Transverse colon (tissue), 4 donors: ENCODE results near the gene TRIP13. TPM values are rescaled to one million over a fixed set of nuclear protein-coding genes. Genes with fewer than 3 reads are reported as not detected.

Experiments used
- DNase-seq: peaks from one replicate; pipeline ENCODE4 v3.0.0-alpha.2; 2019
- H3K27ac ChIP-seq, 4 donors: fragments of 200-600 bp; sonication (generic); 2 replicates each; pipeline ENCODE4 v1.5.1; 2016 to 2018; ENCODE audit warnings: inconsistent platforms in 4 of 4
- H3K27me3 ChIP-seq: fragments of 200-600 bp; sonication (generic); 2 replicates; pipeline ENCODE4 v1.5.1; 2017; ENCODE audit warnings: inconsistent platforms
- H3K36me3 ChIP-seq, 4 donors: fragments of 200-600 bp; sonication (generic); 2 replicates each; pipeline ENCODE4 v1.5.1; 2017 to 2019; ENCODE audit warnings: inconsistent platforms in 4 of 4
- H3K4me1 ChIP-seq, 4 donors: fragments of 200-600 bp; sonication (generic); 2 replicates each; pipeline ENCODE4 v1.5.1; 2017 to 2020; ENCODE audit warnings: inconsistent platforms in 4 of 4
- H3K4me3 ChIP-seq, 4 donors: fragments of 200-600 bp; sonication (generic); 1 replicate in 1 of 4; 2 replicates in 3 of 4; pipeline versions ENCODE4 v1.5.1 to v1.6.1; 2017 to 2019; ENCODE audit warnings: inconsistent platforms in 4 of 4
- H3K9me3 ChIP-seq, 2 donors: fragments of 200-600 bp; sonication (generic); 2 replicates each; pipeline ENCODE4 v1.5.1; 2017 to 2019; ENCODE audit warnings: inconsistent platforms in 2 of 2
- EP300 ChIP-seq: sonication (generic); formaldehyde crosslinking; IDR thresholded peaks from one replicate; pipeline ENCODE4 v1.6.1; 2017; ENCODE audit warnings: antibody characterized with exemption, low read depth
- POLR2A ChIP-seq: fragments of 450-650 bp; IDR thresholded peaks from one replicate; pipeline ENCODE4 v1.6.1; 2016; ENCODE audit warnings: antibody characterized with exemption, mild to moderate bottlenecking, moderate library complexity
- POLR2AphosphoS5 ChIP-seq, 3 donors: sonication (generic); formaldehyde crosslinking; IDR thresholded peaks; one replicate each; pipeline ENCODE4 v1.6.1; 2016; ENCODE audit warnings: antibody characterized with exemption in 3 of 3
- WGBS, 2 donors: methylation state at CpG; one replicate each; pipeline ENCODE4 v1.1.5; 2018; ENCODE audit warnings: low coverage in 1 of 2; 5-methylcytosine and 5-hydroxymethylcytosine counted together
- in situ Hi-C, 4 donors: fragments of 200-750 bp; cut with MboI; loops; one replicate each; pipeline versions ENCODE4 v1.15.0 to v1.15.1; 2017; ENCODE audit warnings: low sequenced_read_pairs in 3 of 4, low pct_ligation_motif_present in 1 of 4, low pct_unique_long_range_greater_than_20kb in 1 of 4
- intact Hi-C: fragments of 100-400 bp; cut with DNase I; formaldehyde crosslinking; loops from one replicate; pipeline ENCODE4 v1.15.1; 2023; ENCODE audit warnings: low total_unique reads
- total RNA-seq, 4 donors: library from RNA; depleted of rRNA; stranded (reverse); fragments of >200 nt; gene quantifications; one replicate each; pipeline ENCODE4 v1.1.0, GENCODE V29; 2016
- TF ChIP-seq, protein P1 (sequence below), 5 experiments: fragments of 200-600 bp in 3 of 5; fragments of 450-650 bp in 2 of 5; sonication (generic) in 3 of 5; IDR thresholded peaks; 1 replicate in 2 of 5; 2 replicates in 3 of 5; pipeline ENCODE4 v1.5.1; 2016 to 2017; ENCODE audit warnings: antibody characterized with exemption in 5 of 5, inconsistent platforms in 3 of 5, mild to moderate bottlenecking in 2 of 5, moderate library complexity in 1 of 5

Gene TRIP13
- total RNA-seq, 4 donors from 2014 or later, result 0.41 to 4.1 (median 2.2) TPM; not detected in 1

- TF ChIP-seq, protein P1, sequence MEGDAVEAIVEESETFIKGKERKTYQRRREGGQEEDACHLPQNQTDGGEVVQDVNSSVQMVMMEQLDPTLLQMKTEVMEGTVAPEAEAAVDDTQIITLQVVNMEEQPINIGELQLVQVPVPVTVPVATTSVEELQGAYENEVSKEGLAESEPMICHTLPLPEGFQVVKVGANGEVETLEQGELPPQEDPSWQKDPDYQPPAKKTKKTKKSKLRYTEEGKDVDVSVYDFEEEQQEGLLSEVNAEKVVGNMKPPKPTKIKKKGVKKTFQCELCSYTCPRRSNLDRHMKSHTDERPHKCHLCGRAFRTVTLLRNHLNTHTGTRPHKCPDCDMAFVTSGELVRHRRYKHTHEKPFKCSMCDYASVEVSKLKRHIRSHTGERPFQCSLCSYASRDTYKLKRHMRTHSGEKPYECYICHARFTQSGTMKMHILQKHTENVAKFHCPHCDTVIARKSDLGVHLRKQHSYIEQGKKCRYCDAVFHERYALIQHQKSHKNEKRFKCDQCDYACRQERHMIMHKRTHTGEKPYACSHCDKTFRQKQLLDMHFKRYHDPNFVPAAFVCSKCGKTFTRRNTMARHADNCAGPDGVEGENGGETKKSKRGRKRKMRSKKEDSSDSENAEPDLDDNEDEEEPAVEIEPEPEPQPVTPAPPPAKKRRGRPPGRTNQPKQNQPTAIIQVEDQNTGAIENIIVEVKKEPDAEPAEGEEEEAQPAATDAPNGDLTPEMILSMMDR (IDR thresholded peaks at IDR 0.05), result no peak
- TF ChIP-seq POLR2A, result no peak
- TF ChIP-seq EP300, result no peak
- TF ChIP-seq POLR2AphosphoS5 (IDR thresholded peaks at IDR 0.05), result no peak
- intact Hi-C loops, result no loop called here
Observed at GRCh38 chr5:935510-936084, 42.9 kb downstream of the TRIP13 start.

GRCh38 chr5:936149-937144, 43.8 kb downstream of the TRIP13 start:
- H3K9me3 ChIP-seq, result no peaks in the 10 kb centered on the region
- no peaks in the 10 kb centered on the region for H3K36me3 ChIP-seq
- H3K27me3 ChIP-seq, result no peaks in the 10 kb centered on the region
- in situ Hi-C loops (loop anchor here (25.0 kb wide), 2 partner anchors 201 to 226 kb away; no protein-coding TSS in a partner anchor), intact Hi-C loops (no loop called here)
- WGBS, 2 donors, result 79 to 82% methylated on average over 10 to 19 of the region's 19 CpGs
- H3K27ac ChIP-seq, result no peak overlapping the region
- no peak overlapping the region for H3K4me3 ChIP-seq
- no peaks in the 10 kb centered on the region for H3K4me1 ChIP-seq
- TF ChIP-seq, protein P1 (IDR thresholded peaks at IDR 0.05), result no peak
- TF ChIP-seq POLR2A, result no peak
- TF ChIP-seq POLR2AphosphoS5 (IDR thresholded peaks at IDR 0.05), result no peak
- DNase-seq, result no peak

More at GRCh38 chr5:935510-936084, 42.9 kb downstream of the TRIP13 start:
- H3K4me1 ChIP-seq, result no peaks in the 10 kb centered on the region
- H3K36me3 ChIP-seq, result no peaks in the 10 kb centered on the region
- no peaks in the 10 kb centered on the region for H3K27me3 ChIP-seq
- 68 to 100% methylated on average over 3 to 5 of the region's 5 CpGs for whole genome bisulfite sequencing, 2 donors
- in situ Hi-C loops, result loop anchor here (25.0 kb wide), 2 partner anchors 202 to 227 kb away; no protein-coding TSS in a partner anchor
- no peak overlapping the region for H3K4me3 ChIP-seq
- H3K9me3 ChIP-seq, result no peaks in the 10 kb centered on the region
- H3K27ac ChIP-seq, result no peak overlapping the region
- no peak for DNase-seq

DNA sequence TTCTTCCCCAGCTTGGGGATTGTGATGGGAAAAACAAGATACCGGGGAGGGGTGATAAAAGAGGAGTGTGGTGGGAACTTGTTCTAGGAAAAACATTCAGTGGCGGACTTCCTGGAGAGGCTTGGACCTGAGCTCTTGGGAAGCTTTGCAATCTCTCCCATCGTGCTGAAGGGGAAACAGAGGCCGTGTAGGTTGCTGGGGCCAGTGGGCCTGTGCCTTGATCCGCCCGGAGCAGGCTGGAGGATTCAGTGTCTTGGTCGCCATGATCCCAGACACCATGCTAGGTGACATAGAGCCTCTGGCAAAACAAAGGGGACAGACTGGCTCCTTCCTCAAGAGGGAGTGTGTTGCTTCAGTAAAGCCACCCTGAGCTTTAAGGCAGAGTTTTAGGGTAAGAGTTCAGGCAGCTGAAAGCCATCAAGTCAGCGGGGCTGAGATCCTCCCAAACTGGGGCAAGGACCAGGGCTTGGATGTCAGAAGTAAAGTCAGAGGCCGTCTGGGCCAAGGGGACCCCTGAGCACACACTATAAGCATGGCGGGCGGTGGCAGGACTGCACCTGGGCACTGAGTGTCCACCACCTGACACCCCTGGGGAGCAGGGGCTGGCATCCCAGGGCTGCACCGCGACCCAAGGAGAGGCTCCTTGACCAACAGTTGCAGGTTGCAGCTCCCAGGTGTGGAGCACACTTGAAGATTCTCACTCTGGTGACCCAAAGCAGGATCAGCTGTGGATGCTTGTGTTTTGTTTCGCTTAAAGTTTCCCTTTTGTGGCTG, 44.7 kb downstream of the TRIP13 start:
- in situ Hi-C loops, result loop anchor here (25.0 kb wide), 2 partner anchors 200 to 225 kb away; no protein-coding TSS in a partner anchor
- intact Hi-C loops, result no loop called here
- H3K4me1 ChIP-seq, result no peaks in the 10 kb centered on the region

More for the DNA sequence above, 44.7 kb downstream of the TRIP13 start:
- DNase-seq, result no peak
- Histone ChIP-seq H3K27ac (no peak overlapping the region), H3K4me3 (no peak overlapping the region), H3K36me3 (no peaks in the 10 kb centered on the region), H3K27me3 (no peaks in the 10 kb centered on the region), H3K9me3 (no peaks in the 10 kb centered on the region)
- TF ChIP-seq POLR2AphosphoS5 (IDR thresholded peaks at IDR 0.05), result no peak
- no peak for TF ChIP-seq EP300
- no peak for TF ChIP-seq POLR2A
- TF ChIP-seq, protein P1 (IDR thresholded peaks at IDR 0.05), result no peak
- WGBS, 2 donors, result 87% methylated on average over 14 of the region's 14 CpGs; no CpG with 5 or more reads in 1 of the 2 donors
